ENCODE measurements around the gene TNRC18. TPM values are rescaled to one million over a fixed set of nuclear protein-coding genes. Genes with fewer than 3 reads are reported as not detected.
"Not testable (repeated sequence)": the region's sequence is repeated elsewhere in the genome, so short reads cannot be mapped to it uniquely, and the experiment has no call there.

The TNRC18 gene
- total RNA-seq, 4 donors from 2014 or later, result 79.9 to 160 (median 91.3) TPM

DNA sequence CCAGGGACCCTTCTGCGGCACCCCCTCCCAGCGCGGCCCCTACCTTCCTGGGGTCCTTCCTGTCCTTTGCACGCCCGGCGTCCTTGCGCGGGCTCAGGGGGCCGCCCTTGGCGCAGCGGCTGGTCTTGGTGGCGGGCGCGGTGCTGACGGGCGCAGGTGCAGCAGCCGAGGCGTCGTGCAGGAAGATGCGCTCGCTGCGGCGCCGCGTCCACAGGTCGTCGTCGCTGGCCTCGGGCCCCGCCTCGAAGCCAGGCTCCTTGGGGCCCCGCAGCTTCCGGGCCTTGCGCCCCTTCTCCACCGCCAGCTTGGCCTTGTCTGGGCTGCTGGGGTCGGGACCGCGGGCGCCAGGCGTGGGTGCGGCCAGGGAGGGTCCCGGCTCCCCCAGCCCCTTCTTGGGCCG, 91.1 kb downstream of the TNRC18 start:
- WGBS, 2 donors, result 90 to 98% methylated on average over 35 to 43 of the region's 43 CpGs
- DNase-seq (ENCODE audit: low spot score in 2 of 2), result no peak
- intact Hi-C loops (cut with DNase I; ENCODE audit: low total_unique reads), result no loop called here

GRCh38 chr7:5330288-5330687, 93.3 kb downstream of the TNRC18 start:
- H3K4me3 ChIP-seq (ENCODE audit: low read depth, poor library complexity, severe bottlenecking), result no peak overlapping the region
- TF ChIP-seq, protein P1, sequence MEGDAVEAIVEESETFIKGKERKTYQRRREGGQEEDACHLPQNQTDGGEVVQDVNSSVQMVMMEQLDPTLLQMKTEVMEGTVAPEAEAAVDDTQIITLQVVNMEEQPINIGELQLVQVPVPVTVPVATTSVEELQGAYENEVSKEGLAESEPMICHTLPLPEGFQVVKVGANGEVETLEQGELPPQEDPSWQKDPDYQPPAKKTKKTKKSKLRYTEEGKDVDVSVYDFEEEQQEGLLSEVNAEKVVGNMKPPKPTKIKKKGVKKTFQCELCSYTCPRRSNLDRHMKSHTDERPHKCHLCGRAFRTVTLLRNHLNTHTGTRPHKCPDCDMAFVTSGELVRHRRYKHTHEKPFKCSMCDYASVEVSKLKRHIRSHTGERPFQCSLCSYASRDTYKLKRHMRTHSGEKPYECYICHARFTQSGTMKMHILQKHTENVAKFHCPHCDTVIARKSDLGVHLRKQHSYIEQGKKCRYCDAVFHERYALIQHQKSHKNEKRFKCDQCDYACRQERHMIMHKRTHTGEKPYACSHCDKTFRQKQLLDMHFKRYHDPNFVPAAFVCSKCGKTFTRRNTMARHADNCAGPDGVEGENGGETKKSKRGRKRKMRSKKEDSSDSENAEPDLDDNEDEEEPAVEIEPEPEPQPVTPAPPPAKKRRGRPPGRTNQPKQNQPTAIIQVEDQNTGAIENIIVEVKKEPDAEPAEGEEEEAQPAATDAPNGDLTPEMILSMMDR (IDR thresholded peaks at IDR 0.05), result no peak
- TF ChIP-seq POLR2A (IDR thresholded peaks at IDR 0.05), result no peak
- intact Hi-C loops (cut with DNase I; ENCODE audit: low total_unique reads), result no loop called here
- WGBS, 2 donors, result 95 to 97% methylated on average over 3 of the region's 3 CpGs
- DNase-seq (ENCODE audit: low spot score in 2 of 2), result no peak

More for the DNA sequence above, 91.1 kb downstream of the TNRC18 start:
- H3K4me3 ChIP-seq (ENCODE audit: low read depth, poor library complexity, severe bottlenecking), result no peak overlapping the region
- TF ChIP-seq, protein P1 (IDR thresholded peaks at IDR 0.05), result no peak
- TF ChIP-seq POLR2A (IDR thresholded peaks at IDR 0.05), result no peak

- DNase-seq (ENCODE audit: low spot score in 2 of 2), result no peak
- TF ChIP-seq, protein P1 (IDR thresholded peaks at IDR 0.05), result no peak
- no peak for TF ChIP-seq POLR2A (IDR thresholded peaks at IDR 0.05)
- no peak overlapping the region for H3K4me3 ChIP-seq (ENCODE audit: low read depth, poor library complexity, severe bottlenecking)
- intact Hi-C loops (cut with DNase I; ENCODE audit: low total_unique reads), result no loop called here
- WGBS, 2 donors, result 92 to 97% methylated on average over 9 to 10 of the region's 10 CpGs
These were observed 98.7 kb downstream of the TNRC18 start for GRCh38 chr7:5324961-5325360.

DNA sequence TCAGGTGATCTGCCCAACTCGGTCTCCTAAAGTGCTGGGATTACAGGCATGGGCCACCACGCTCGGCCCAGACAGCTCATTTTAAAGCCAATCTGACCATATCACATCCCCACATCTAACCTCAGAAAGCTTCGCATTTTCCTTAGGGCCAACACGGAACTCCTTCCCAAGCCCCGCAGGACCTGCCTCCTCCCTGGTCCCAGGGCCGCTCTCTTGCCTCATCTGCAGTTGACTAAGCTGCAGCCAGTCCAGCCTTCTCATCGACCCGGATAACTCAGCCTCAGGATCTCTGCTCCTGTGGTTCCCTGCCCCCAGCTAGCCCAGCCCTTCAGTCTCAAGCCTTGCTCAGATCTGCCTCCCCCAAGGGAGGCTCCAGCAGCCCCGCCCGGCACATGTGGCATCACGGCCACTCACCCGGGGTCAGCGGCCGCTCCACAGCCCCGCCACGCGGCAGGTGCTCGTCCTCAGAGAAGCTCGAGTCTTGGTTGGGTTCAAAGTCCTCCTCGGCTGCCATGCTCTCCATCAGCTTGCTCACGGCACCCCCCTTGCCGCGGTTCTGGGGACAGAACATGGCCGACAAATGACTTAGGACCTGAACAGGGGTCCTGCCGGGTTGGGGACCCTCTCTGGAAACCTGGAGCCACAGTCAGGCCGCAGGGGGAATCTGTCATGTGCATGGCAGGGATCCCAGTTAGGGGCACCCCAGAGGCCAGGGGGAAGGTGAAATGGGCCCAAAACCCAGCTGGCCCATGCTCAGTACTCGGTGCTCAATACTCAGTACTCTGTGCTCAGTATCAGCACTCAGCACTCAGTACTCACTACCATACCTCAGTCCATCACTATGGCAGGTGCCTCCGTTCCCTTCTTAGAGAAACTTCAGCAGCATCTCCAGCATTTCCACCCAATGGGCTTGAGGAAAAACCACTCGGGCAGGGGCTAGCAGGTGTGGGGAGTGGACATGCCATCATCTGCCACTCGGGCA, 99.5 kb downstream of the TNRC18 start:
- WGBS, 2 donors, result 94 to 95% methylated on average over 30 to 31 of the region's 31 CpGs
- intact Hi-C loops (cut with DNase I; ENCODE audit: low total_unique reads); DNase-seq (ENCODE audit: low spot score in 2 of 2); H3K4me3 ChIP-seq (ENCODE audit: low read depth, poor library complexity, severe bottlenecking): not testable (repeated sequence)

- TF ChIP-seq, protein P1 (IDR thresholded peaks at IDR 0.05), result no peak
- TF ChIP-seq POLR2A (IDR thresholded peaks at IDR 0.05), result no peak
- intact Hi-C loops (cut with DNase I; ENCODE audit: low total_unique reads), result no loop called here
- 89 to 91% methylated on average over 26 to 27 of the region's 29 CpGs for WGBS, 2 donors
- no peak overlapping the region for H3K4me3 ChIP-seq (ENCODE audit: low read depth, poor library complexity, severe bottlenecking)
- no peak for DNase-seq (ENCODE audit: low spot score in 2 of 2)
These were observed 100.8 kb downstream of the TNRC18 start for GRCh38 chr7:5322621-5323410.

All from lower leg skin (tissue), 4 donors.